Skeletal muscle satellite cell (primary cell): ENCODE results near the gene SMIM45.
A peak's percentile ranks its signal among the peaks of the same experiment; 100 is the strongest.
"Not testable (repeated sequence)": the region's sequence is repeated elsewhere in the genome, so short reads cannot be mapped to it uniquely, and the experiment has no call there.

Experiments
- H3K27me3 ChIP-seq: 2 replicates; pipeline ENCODE4 v1.7.0; 2013; ENCODE audit warnings: low read length; ENCODE audit not compliant: control insufficient read depth, insufficient read depth
- H3K36me3 ChIP-seq: 2 replicates; pipeline ENCODE4 v1.7.0; 2013; ENCODE audit warnings: mild to moderate bottlenecking, control low read depth, low read length; ENCODE audit not compliant: insufficient read depth
- H3K4me1 ChIP-seq: 2 replicates; pipeline ENCODE4 v1.7.0; 2013; ENCODE audit warnings: low read length; ENCODE audit not compliant: control insufficient read depth, insufficient read depth
- H3K4me2 ChIP-seq: 2 replicates; pipeline ENCODE4 v1.7.0; 2013; ENCODE audit warnings: mild to moderate bottlenecking, low read length
- H3K4me3 ChIP-seq: 2 replicates; pipeline ENCODE4 v1.7.0; 2013; ENCODE audit warnings: low read length
- H3K9ac ChIP-seq: 2 replicates; pipeline ENCODE4 v1.7.0; 2013; ENCODE audit warnings: mild to moderate bottlenecking, low read depth, low read length, moderate library complexity
- H3K9me3 ChIP-seq: replicated peaks from 2 replicates; pipeline ENCODE4 v1.7.0; 2013; ENCODE audit warnings: mild to moderate bottlenecking, control low read depth, low read length

SMIM45 gene

GRCh38 chr22:41943661-41944209 lies 8.2 kb upstream of the SMIM45 start:
- Histone ChIP-seq H3K9ac (no peak overlapping the region), H3K4me1 (peaks cover 41% of the 10 kb centered on the region), H3K36me3 (no peaks in the 10 kb centered on the region), H3K27me3 (no peaks in the 10 kb centered on the region), H3K4me3 (no peak overlapping the region), H3K4me2 (no peak overlapping the region), H3K9me3 (no peaks in the 10 kb centered on the region)

- Histone ChIP-seq H3K9ac (peak within 1 kb of the TSS; percentile 80), H3K9me3 (no peaks in the 10 kb centered on the region), H3K4me3 (peak within 1 kb of the TSS; percentile 92), H3K27me3 (peaks cover 4% of the 10 kb centered on the region), H3K4me1 (peaks cover 20% of the 10 kb centered on the region), H3K36me3 (no peaks in the 10 kb centered on the region), H3K4me2 (peak within 1 kb of the TSS; percentile 96)
Observed at GRCh38 chr22:41946629-41947423, 5.1 kb upstream of the SMIM45 start, which contains the start of gene CENPM. Gene CENPM (minus strand): TSS chr22:41947152. CDS start chr22:41947076, 76 bp downstream.

DNA sequence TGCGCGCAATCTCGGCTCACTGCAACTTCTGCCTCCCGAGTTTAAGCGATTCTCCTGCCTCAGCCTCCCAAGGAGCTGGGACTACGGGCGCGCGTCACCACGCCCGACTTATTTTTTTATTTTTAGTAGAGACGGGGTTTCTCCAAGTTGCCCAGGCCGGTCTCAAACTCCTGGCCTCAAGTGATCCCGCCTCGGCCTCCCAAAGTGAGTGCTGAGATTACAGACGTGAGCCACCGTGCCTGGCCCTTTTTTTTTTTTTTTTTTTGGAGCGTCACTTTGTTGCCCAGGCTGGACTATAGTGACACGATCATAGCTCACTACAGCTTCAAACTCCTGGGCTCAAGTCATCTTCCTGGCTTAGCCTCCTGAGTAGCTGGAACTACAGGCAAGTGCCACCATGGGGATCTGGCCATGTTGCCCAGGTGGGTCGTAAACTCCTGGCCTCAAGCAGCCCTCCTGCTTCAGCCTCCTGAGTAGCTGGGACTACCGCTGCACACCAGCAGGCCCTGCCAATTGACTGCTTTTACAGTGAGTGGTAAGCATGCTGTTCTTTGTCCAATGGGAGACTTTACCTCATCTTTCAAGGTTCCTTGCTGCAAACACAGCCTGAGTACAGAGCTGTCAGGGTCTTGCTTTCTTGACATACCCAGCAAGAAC lies 4.4 kb upstream of the SMIM45 start:
- peaks cover 20% of the 10 kb centered on the region for H3K4me1 ChIP-seq
- no peaks in the 10 kb centered on the region for H3K36me3 ChIP-seq
- H3K4me2 ChIP-seq: peak overlapping the region; percentile 96
- H3K9me3 ChIP-seq: no peaks in the 10 kb centered on the region
- peak overlapping the region; percentile 92 for H3K4me3 ChIP-seq
- H3K9ac ChIP-seq: peak overlapping the region; percentile 80
- peaks cover 4% of the 10 kb centered on the region for H3K27me3 ChIP-seq

- no peaks in the 10 kb centered on the region for H3K9me3 ChIP-seq
- peaks cover 4% of the 10 kb centered on the region for H3K27me3 ChIP-seq
- no peak overlapping the region for H3K9ac ChIP-seq
- H3K4me2 ChIP-seq: no peak overlapping the region
- peaks cover 20% of the 10 kb centered on the region for H3K4me1 ChIP-seq
- H3K36me3 ChIP-seq: no peaks in the 10 kb centered on the region
- no peak overlapping the region for H3K4me3 ChIP-seq
Observed at GRCh38 chr22:41948142-41948541, 3.8 kb upstream of the SMIM45 start.

DNA sequence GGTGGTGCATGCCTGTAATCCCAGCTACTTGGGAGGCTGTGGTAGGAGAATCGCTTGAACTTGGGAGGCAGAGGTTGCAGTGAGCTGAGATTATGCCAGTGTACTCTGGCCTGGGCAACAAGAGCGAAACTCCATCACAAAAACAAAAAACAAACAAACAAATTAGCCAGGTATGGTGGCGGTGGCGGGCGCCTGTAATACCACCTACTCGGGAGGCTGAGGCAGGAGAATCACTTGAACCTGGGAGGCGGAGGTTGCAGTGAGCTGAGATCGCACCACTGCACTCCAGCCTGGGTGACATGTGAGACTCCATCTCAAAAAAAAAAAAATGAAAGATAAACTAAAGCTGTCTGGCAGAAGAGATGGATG lies 3.0 kb upstream of the SMIM45 start:
- H3K9ac ChIP-seq, H3K9me3 ChIP-seq, H3K36me3 ChIP-seq, H3K4me2 ChIP-seq, H3K4me3 ChIP-seq, H3K27me3 ChIP-seq: not testable (repeated sequence)
- peaks cover 16% of the 10 kb centered on the region for H3K4me1 ChIP-seq

- no peak overlapping the region for H3K4me2 ChIP-seq
- peaks cover 7% of the 10 kb centered on the region for H3K27me3 ChIP-seq
- H3K9ac ChIP-seq: no peak overlapping the region
- no peak overlapping the region for H3K4me3 ChIP-seq
- peaks cover 16% of the 10 kb centered on the region for H3K4me1 ChIP-seq
- no peaks in the 10 kb centered on the region for H3K36me3 ChIP-seq
- H3K9me3 ChIP-seq: no peaks in the 10 kb centered on the region
Observed at GRCh38 chr22:41949297-41949965, 2.5 kb upstream of the SMIM45 start.

DNA sequence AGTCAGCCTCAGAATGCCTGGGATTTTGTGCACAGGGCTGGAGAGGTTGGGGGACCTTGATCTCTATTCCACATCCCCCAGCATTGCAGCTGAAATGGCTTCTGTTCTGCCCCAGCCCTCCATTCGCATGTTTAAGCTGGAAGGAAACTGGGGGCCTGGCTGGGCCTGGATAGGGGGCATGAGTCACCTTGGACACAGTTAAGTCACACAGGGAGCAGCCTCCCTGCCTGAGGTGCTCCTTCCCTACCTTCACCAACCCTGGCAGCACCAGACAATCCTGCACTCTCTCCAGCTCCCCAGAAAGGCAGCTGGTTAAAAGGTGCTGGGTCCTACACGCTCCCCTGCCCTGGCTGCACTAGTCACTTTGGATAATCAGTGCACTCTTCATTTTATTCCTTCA lies 763 bp downstream of the SMIM45 start:
- Histone ChIP-seq H3K4me3 (no peak overlapping the region), H3K4me2 (no peak overlapping the region), H3K27me3 (peaks cover 7% of the 10 kb centered on the region), H3K4me1 (no peaks in the 10 kb centered on the region), H3K36me3 (no peaks in the 10 kb centered on the region), H3K9ac (no peak overlapping the region), H3K9me3 (no peaks in the 10 kb centered on the region)

DNA sequence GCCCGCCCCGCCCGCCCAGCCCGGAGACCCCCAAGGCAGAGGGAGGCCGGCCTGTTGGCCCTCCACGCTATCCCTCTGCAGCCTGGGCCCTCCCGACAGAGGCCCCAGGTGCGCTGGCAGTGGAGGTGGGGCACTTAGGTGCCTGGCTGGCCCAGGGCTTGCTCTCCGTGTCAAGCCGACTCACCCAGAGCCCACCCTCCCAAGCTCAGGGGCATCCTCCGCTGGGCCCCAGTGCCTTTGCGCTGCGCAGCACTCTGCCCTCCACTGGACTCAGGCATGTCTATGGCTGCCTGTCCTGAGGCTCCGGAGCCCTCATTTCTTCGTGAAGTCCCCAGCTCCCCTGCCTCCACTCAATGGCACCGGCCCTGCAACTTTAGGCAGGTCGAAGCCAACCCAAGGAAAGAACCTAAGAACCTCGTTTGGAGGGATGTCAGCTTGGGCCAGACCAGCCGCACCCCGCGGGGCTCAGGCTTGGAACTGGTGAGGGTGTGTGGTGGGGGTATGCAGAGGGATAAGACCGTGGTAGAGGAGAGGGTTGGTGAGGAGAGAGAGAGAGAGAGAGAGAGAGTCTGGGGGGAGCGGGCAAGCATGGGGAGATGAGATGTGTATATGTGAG lies 6.1 kb downstream of the SMIM45 start:
- Histone ChIP-seq H3K4me1 (no peaks in the 10 kb centered on the region), H3K36me3 (no peaks in the 10 kb centered on the region), H3K4me2 (no peak overlapping the region), H3K9ac (no peak overlapping the region), H3K27me3 (peaks cover 12% of the 10 kb centered on the region), H3K9me3 (no peaks in the 10 kb centered on the region), H3K4me3 (no peak overlapping the region)

DNA sequence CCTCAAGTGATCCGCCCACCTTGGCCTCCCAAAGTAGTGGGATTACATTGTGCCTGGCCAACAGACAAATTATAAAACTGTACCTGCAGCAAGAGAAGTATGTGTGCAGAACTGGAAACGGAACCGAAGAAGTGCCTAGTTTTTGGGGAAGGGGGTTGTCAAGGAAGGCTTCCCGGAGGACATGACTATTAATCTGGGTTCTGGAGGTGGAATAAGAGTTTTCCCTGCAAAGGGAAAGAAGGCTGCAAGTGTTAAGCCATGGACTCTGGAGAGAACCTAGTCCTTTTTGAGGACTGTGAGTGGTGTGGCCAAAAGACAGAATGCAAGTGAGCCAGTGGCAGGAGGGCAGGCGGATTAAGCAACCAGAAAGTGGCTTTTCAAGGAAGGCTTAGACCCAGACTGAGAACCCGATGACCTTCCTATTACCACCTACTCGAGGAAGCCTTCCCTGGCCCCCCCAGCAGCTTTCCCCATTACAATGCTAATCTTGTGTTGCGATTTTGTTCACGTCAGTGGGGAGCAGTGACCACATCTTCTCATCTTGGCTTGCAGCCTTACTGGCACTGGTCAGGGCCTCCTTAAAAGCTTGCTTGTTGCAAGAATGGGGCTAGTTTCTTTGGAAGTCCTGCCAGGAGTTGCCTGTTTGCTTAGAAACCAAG lies 11.6 kb downstream of the SMIM45 start:
- H3K9ac ChIP-seq: no peak overlapping the region
- no peaks in the 10 kb centered on the region for H3K9me3 ChIP-seq
- peaks cover 24% of the 10 kb centered on the region for H3K27me3 ChIP-seq
- no peaks in the 10 kb centered on the region for H3K4me1 ChIP-seq
- no peak overlapping the region for H3K4me2 ChIP-seq
- no peak overlapping the region for H3K4me3 ChIP-seq
- H3K36me3 ChIP-seq: no peaks in the 10 kb centered on the region

DNA sequence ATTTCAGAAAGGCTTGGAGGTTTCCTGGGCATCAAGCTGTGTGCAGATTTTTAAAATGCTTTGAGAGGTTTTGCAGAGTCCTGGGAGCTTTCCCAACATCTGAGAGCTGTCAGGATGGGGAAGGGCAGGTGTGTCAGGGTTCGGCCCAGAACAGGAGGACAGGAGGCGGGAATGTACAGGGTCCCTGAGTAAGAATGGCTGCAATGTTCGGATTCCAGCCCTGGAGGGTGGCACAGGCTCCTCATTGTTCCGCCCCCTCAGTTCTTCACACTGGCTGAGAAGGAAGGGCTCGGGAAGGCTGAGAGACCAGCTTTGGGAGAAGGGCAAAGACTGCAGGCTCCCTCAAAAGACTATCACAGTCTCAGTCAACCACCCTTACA lies 12.2 kb downstream of the SMIM45 start:
- H3K4me1 ChIP-seq: no peaks in the 10 kb centered on the region
- H3K4me3 ChIP-seq: no peak overlapping the region
- H3K9ac ChIP-seq: no peak overlapping the region
- H3K36me3 ChIP-seq: no peaks in the 10 kb centered on the region
- H3K4me2 ChIP-seq: no peak overlapping the region
- H3K27me3 ChIP-seq: peaks cover 24% of the 10 kb centered on the region
- no peaks in the 10 kb centered on the region for H3K9me3 ChIP-seq

GRCh38 chr22:41966225-41966606 lies 14.3 kb downstream of the SMIM45 start:
- H3K9ac ChIP-seq: no peak overlapping the region

More at GRCh38 chr22:41966225-41966606, 14.3 kb downstream of the SMIM45 start:
- Histone ChIP-seq H3K4me1 (no peaks in the 10 kb centered on the region), H3K4me2 (no peak overlapping the region), H3K36me3 (no peaks in the 10 kb centered on the region), H3K9me3 (no peaks in the 10 kb centered on the region), H3K4me3 (no peak overlapping the region), H3K27me3 (peaks cover 30% of the 10 kb centered on the region)
